Right lobe of liver (tissue), 6 donors: ENCODE results near the gene LRRC9. TPM values are rescaled to one million over a fixed set of nuclear protein-coding genes. Genes with fewer than 3 reads are reported as not detected.

Experiments
- ATAC-seq, 4 donors: fragments of 200-7000 bp; cut with Tn5 transposase; one replicate each; pipeline ENCODE4 v1.9.1; 2020; ENCODE audit warnings: mild to moderate bottlenecking in 4 of 4, moderate library complexity in 4 of 4
- DNase-seq, 3 donors: peaks; one replicate each; pipeline ENCODE4 v3.0.0-alpha.2; 2020
- H3K27ac ChIP-seq, 3 donors: fragments of 200-600 bp; one replicate each; pipeline ENCODE4 v1.8.0; 2022
- H3K27me3 ChIP-seq, 2 donors: fragments of 200-600 bp; one replicate each; pipeline ENCODE4 v1.8.0; 2022
- H3K36me3 ChIP-seq, 4 donors: fragments of 200-600 bp; sonication (generic) in 1 of 4; one replicate each; pipeline versions ENCODE4 v1.5.1 to v1.8.0; 2017 to 2022; ENCODE audit warnings: control low read depth in 1 of 4
- H3K4me1 ChIP-seq, 4 donors: fragments of 200-600 bp; sonication (generic) in 1 of 4; one replicate each; pipeline versions ENCODE4 v1.5.1 to v1.8.0; 2017 to 2022; ENCODE audit warnings: control low read depth in 1 of 4
- H3K4me3 ChIP-seq, 3 donors: fragments of 200-600 bp; one replicate each; pipeline ENCODE4 v1.8.0; 2022
- H3K9me3 ChIP-seq, 4 donors: fragments of 200-600 bp; sonication (generic) in 1 of 4; one replicate each; pipeline versions ENCODE4 v1.5.1 to v1.8.0; 2017 to 2022; ENCODE audit warnings: control low read depth in 1 of 4
- POLR2A ChIP-seq: fragments of 450-650 bp; IDR thresholded peaks from one replicate; pipeline ENCODE4 v1.6.1; 2017; ENCODE audit warnings: antibody characterized with exemption, mild to moderate bottlenecking
- WGBS: methylation state at CpG from one replicate; pipeline ENCODE4 v1.1.6; 2018; ENCODE audit warnings: low coverage, low lambda C conversion rate; ENCODE audit not compliant: insufficient coverage; ENCODE audit errors: missing lambda C conversion rate; 5-methylcytosine and 5-hydroxymethylcytosine counted together
- intact Hi-C, 2 donors: fragments of 100-400 bp; cut with DNase I; formaldehyde crosslinking; loops; one replicate each; pipeline versions ENCODE4 v1.11.2 to v1.14.1; 2022
- long read RNA-seq: library from polyadenylated mRNA; unstranded; transcript quantifications from one replicate; pipeline ENCODE4 v2.0.0, GENCODE V29; 2019
- total RNA-seq, 6 experiments: library from RNA; depleted of rRNA in 2 of 6; stranded (reverse); fragments of >200 nt in 2 of 6; fragmentation: NEBNext Ultra II Directional in 3 of 6; extraction: Animal tissue kit (Norgen Biotek cat#: 25700) in 3 of 6; gene quantifications; one replicate each; pipeline versions ENCODE4 v1.1.0 to v1.2.4, GENCODE V29; 2016 to 2023
- TF ChIP-seq, protein P1 (sequence below), 4 donors: fragments of 200-600 bp in 3 of 4; fragments of 450-650 bp in 1 of 4; IDR thresholded peaks; one replicate each; pipeline versions ENCODE4 v1.5.1 to v1.8.0; 2016 to 2022; ENCODE audit warnings: antibody characterized with exemption in 4 of 4, mild to moderate bottlenecking in 2 of 4
- donor health status: DM: no; HTN: yes; CAD: no.
- donor health status: DM: no; HTN: no; CAD: no.
- donor health status: DM: no; HTN: no; CAD: no.
- donor health status: DM: no; HTN: yes; CAD: no.
- donor health status: DM: no; HTN: yes; CAD: no.

Gene LRRC9
- under 1 TPM in 1 of 6 experiments, not detected in 5; 0.15 TPM for total RNA-seq
- long read RNA-seq, result 0 reads

- no peaks in the 10 kb centered on the region for H3K36me3 ChIP-seq
- DNase-seq (peak; percentile 66 to 84 (median 80)), ATAC-seq (peak; percentile 83 to 94 (median 89))
- intact Hi-C loops, result no loop called here
- no peaks in the 10 kb centered on the region for H3K9me3 ChIP-seq
- no peak within 1 kb of the TSS for H3K27ac ChIP-seq
- 3% methylated on average over 30 of the region's 57 CpGs for WGBS
- H3K4me3 ChIP-seq, result peak within 1 kb of the TSS; percentile 43 to 59 (median 47)
- no peaks in the 10 kb centered on the region for H3K27me3 ChIP-seq
- H3K4me1 ChIP-seq, result peaks cover 0 to 8% (median 0%) of the 10 kb centered on the region in 4 donors
- TF ChIP-seq, protein P1, sequence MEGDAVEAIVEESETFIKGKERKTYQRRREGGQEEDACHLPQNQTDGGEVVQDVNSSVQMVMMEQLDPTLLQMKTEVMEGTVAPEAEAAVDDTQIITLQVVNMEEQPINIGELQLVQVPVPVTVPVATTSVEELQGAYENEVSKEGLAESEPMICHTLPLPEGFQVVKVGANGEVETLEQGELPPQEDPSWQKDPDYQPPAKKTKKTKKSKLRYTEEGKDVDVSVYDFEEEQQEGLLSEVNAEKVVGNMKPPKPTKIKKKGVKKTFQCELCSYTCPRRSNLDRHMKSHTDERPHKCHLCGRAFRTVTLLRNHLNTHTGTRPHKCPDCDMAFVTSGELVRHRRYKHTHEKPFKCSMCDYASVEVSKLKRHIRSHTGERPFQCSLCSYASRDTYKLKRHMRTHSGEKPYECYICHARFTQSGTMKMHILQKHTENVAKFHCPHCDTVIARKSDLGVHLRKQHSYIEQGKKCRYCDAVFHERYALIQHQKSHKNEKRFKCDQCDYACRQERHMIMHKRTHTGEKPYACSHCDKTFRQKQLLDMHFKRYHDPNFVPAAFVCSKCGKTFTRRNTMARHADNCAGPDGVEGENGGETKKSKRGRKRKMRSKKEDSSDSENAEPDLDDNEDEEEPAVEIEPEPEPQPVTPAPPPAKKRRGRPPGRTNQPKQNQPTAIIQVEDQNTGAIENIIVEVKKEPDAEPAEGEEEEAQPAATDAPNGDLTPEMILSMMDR (IDR thresholded peaks at IDR 0.05), result peak in 1 of 4 donors; percentile 8
- TF ChIP-seq POLR2A, result no peak
Measured at GRCh38 chr14:59919570-59920377, at the start of gene LRRC9. Gene LRRC9 (plus strand): TSS chr14:59920144.

DNA sequence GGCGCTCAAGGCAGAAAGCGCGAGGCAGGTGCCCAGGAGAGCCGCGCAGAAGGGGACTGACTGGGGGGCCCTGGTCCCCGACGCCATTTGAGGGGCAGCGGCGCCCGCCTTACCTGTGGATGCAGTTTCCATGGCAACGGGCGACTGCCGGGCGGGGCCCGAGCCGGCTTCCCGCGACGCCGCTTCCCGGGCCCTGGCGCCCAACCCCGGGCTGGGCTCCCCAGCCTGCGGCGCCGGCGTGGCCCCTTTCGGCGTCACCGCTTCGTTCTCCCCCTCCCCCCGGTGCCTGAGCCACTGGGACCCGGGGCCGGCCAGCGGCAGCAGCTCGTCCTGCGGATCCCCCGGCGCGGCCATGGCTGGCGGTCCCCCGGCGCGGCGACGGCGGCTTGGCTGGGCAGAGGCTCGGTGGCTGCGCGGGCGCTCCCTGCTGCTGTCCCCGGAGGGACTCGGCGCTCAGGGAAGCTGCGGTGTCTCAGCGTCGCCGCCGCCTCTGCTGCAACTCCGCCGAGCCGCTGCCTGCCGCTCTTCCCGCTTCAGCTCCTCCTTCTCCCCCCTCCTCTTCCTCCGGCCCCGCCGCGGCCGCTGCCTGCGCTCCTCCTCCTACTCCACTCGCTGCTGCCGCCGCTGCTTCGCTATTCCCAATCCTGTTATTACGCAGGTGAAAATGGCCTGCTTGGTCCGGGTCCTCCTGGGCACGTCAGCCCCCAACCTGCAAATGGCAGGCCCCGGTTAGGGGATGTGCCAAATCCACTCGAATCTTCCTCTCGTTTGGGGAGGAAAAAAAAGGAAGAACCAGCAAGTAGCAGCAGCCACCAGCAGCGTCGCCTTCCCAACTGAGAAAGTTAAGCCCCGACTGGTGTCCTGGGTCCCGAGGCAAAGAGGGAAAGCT is 49.4 kb upstream of the LRRC9 start, which contains the start of gene RTN1:
Gene RTN1 (minus strand): TSS at position 500 of the 889 bp plus-strand sequence. CDS start 146 bp downstream, at position 354.
- Histone ChIP-seq H3K4me1 (peaks cover 0 to 8% (median 0%) of the 10 kb centered on the region in 4 donors), H3K27ac (no peak within 1 kb of the TSS), H3K27me3 (peaks cover 0 to 14% of the 10 kb centered on the region in 2 donors), H3K4me3 (peak within 1 kb of the TSS; percentile 41 to 59 (median 41)), H3K9me3 (no peaks in the 10 kb centered on the region), H3K36me3 (no peaks in the 10 kb centered on the region)
- DNase-seq (peak; percentile 51 to 72 (median 69)), ATAC-seq (peak; percentile 92 to 95 (median 92))
- TF ChIP-seq, protein P1 (IDR thresholded peaks at IDR 0.05), result no peak
- no peak for TF ChIP-seq POLR2A
- intact Hi-C loops, result no loop called here
- 2% methylated on average over 20 of the region's 84 CpGs for WGBS

GRCh38 chr14:59871166-59871495 is 48.8 kb upstream of the LRRC9 start:
- peaks cover 0 to 14% of the 10 kb centered on the region in 2 donors for H3K27me3 ChIP-seq
- no peak overlapping the region for H3K27ac ChIP-seq
- no peak for ATAC-seq

DNA sequence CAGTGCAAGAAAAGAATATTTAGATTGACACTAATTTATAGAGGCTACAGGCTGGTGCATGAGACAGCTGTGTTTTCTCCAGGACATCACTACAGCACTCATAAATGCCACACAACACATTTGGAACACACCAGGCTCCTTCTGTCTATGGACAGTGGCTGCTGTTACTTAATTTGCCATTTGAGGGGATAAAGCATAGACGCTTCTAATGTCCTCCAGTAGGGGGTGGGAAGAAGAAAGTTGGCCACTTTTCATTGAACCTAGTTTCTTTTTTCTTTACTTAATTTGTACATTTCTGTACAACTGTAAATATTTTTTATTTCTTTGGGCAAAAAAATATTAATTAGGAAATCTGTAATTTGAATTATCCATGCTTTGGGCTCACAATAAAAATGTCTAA is 37.0 kb upstream of the LRRC9 start:
- intact Hi-C loops, result loop anchor here in 1 of 2 donors (10.0 kb wide), 1 partner anchor 168 kb away; no protein-coding TSS in a partner anchor
- H3K36me3 ChIP-seq, result no peaks in the 10 kb centered on the region
- no peak overlapping the region for H3K27ac ChIP-seq
- DNase-seq, result no peak
- H3K4me1 ChIP-seq, result no peaks in the 10 kb centered on the region
- no peaks in the 10 kb centered on the region for H3K9me3 ChIP-seq
- no peaks in the 10 kb centered on the region for H3K27me3 ChIP-seq
- TF ChIP-seq, protein P1 (IDR thresholded peaks at IDR 0.05), result peak in 2 of 4 donors; percentile 16 to 26
- no peak for TF ChIP-seq POLR2A
- H3K4me3 ChIP-seq, result no peak overlapping the region
- ATAC-seq, result no peak
- WGBS, result 36% methylated on average over 1 of the region's 1 CpG

More at GRCh38 chr14:59871166-59871495, 48.8 kb upstream of the LRRC9 start:
- no peak for DNase-seq
- Histone ChIP-seq H3K36me3 (no peaks in the 10 kb centered on the region), H3K9me3 (no peaks in the 10 kb centered on the region), H3K4me1 (peaks cover 0 to 8% (median 0%) of the 10 kb centered on the region in 4 donors), H3K4me3 (peak overlapping the region in 1 of 3 donors; percentile 41)
- WGBS, result 3% methylated on average over 4 of the region's 4 CpGs
- TF ChIP-seq, protein P1 (IDR thresholded peaks at IDR 0.05), result no peak
- no peak for TF ChIP-seq POLR2A
- intact Hi-C loops, result no loop called here
